ENCODE measurements around the gene ADD3. TPM values are rescaled to one million over a fixed set of nuclear protein-coding genes. Genes with fewer than 3 reads are reported as not detected.

ADD3 gene
- total RNA-seq, 1 donor = 1,018 TPM

GRCh38 chr10:109971634-109972033 lies 36.1 kb upstream of the ADD3 start:
- no peak overlapping the region for H3K4me3 ChIP-seq (ENCODE audit: insufficient read depth, low read length)
- no peaks in the 10 kb centered on the region for H3K27me3 ChIP-seq (ENCODE audit: insufficient read depth, low read length)
- no peak overlapping the region for H3K27ac ChIP-seq (ENCODE audit: low read depth, low read length)
- no peaks in the 10 kb centered on the region for H3K79me2 ChIP-seq (ENCODE audit: insufficient read depth, low read length)
- H2AFZ ChIP-seq (ENCODE audit: low read length) = no peak overlapping the region
- H3K9me3 ChIP-seq (ENCODE audit: low read depth, low read length) = no peaks in the 10 kb centered on the region
- H3K4me2 ChIP-seq (ENCODE audit: insufficient read depth, low read length) = no peak overlapping the region
- DNase-seq (ENCODE audit: insufficient read length, low spot score, missing footprints) = no peak
- no peaks in the 10 kb centered on the region for H3K36me3 ChIP-seq (ENCODE audit: insufficient read depth, low read length)
- no peaks in the 10 kb centered on the region for H4K20me1 ChIP-seq (ENCODE audit: insufficient read depth, low read length)
- H3K4me1 ChIP-seq (ENCODE audit: insufficient read depth, low read length) = peaks cover 35% of the 10 kb centered on the region
- no peak for TF ChIP-seq CTCF (IDR thresholded peaks at IDR 0.05; ENCODE audit: extremely low read depth, low read depth, low read length)

GRCh38 chr10:109972372-109973001 lies 35.3 kb upstream of the ADD3 start:
- DNase-seq (ENCODE audit: insufficient read length, low spot score, missing footprints) = no peak
- Histone ChIP-seq H2AFZ (ENCODE audit: low read length) (no peak overlapping the region), H3K9me3 (ENCODE audit: low read depth, low read length) (no peaks in the 10 kb centered on the region), H4K20me1 (ENCODE audit: insufficient read depth, low read length) (no peaks in the 10 kb centered on the region), H3K27ac (ENCODE audit: low read depth, low read length) (no peak overlapping the region), H3K36me3 (ENCODE audit: insufficient read depth, low read length) (no peaks in the 10 kb centered on the region), H3K4me1 (ENCODE audit: insufficient read depth, low read length) (peaks cover 35% of the 10 kb centered on the region), H3K79me2 (ENCODE audit: insufficient read depth, low read length) (no peaks in the 10 kb centered on the region), H3K27me3 (ENCODE audit: insufficient read depth, low read length) (no peaks in the 10 kb centered on the region), H3K4me3 (ENCODE audit: insufficient read depth, low read length) (no peak overlapping the region), H3K4me2 (ENCODE audit: insufficient read depth, low read length) (no peak overlapping the region)
- no peak for TF ChIP-seq CTCF (IDR thresholded peaks at IDR 0.05; ENCODE audit: extremely low read depth, low read depth, low read length)

GRCh38 chr10:109973326-109973829 lies 34.4 kb upstream of the ADD3 start:
- TF ChIP-seq CTCF (IDR thresholded peaks at IDR 0.05; ENCODE audit: extremely low read depth, low read depth, low read length) = no peak
- no peaks in the 10 kb centered on the region for H3K27me3 ChIP-seq (ENCODE audit: insufficient read depth, low read length)
- H3K9me3 ChIP-seq (ENCODE audit: low read depth, low read length) = no peaks in the 10 kb centered on the region
- no peaks in the 10 kb centered on the region for H3K79me2 ChIP-seq (ENCODE audit: insufficient read depth, low read length)
- H3K4me3 ChIP-seq (ENCODE audit: insufficient read depth, low read length) = no peak overlapping the region
- H4K20me1 ChIP-seq (ENCODE audit: insufficient read depth, low read length) = no peaks in the 10 kb centered on the region
- peaks cover 36% of the 10 kb centered on the region for H3K4me1 ChIP-seq (ENCODE audit: insufficient read depth, low read length)
- no peak for DNase-seq (ENCODE audit: insufficient read length, low spot score, missing footprints)
- H3K36me3 ChIP-seq (ENCODE audit: insufficient read depth, low read length) = no peaks in the 10 kb centered on the region
- H3K4me2 ChIP-seq (ENCODE audit: insufficient read depth, low read length) = no peak overlapping the region
- no peak overlapping the region for H3K27ac ChIP-seq (ENCODE audit: low read depth, low read length)
- no peak overlapping the region for H2AFZ ChIP-seq (ENCODE audit: low read length)

GRCh38 chr10:109974504-109975191 lies 33.1 kb upstream of the ADD3 start:
- H3K79me2 ChIP-seq (ENCODE audit: insufficient read depth, low read length) = no peaks in the 10 kb centered on the region
- H3K4me1 ChIP-seq (ENCODE audit: insufficient read depth, low read length) = peaks cover 44% of the 10 kb centered on the region
- no peaks in the 10 kb centered on the region for H4K20me1 ChIP-seq (ENCODE audit: insufficient read depth, low read length)
- H3K36me3 ChIP-seq (ENCODE audit: insufficient read depth, low read length) = no peaks in the 10 kb centered on the region
- no peak overlapping the region for H2AFZ ChIP-seq (ENCODE audit: low read length)
- H3K4me3 ChIP-seq (ENCODE audit: insufficient read depth, low read length) = no peak overlapping the region
- no peak overlapping the region for H3K4me2 ChIP-seq (ENCODE audit: insufficient read depth, low read length)
- no peak for TF ChIP-seq CTCF (IDR thresholded peaks at IDR 0.05; ENCODE audit: extremely low read depth, low read depth, low read length)
- H3K27me3 ChIP-seq (ENCODE audit: insufficient read depth, low read length) = no peaks in the 10 kb centered on the region
- H3K27ac ChIP-seq (ENCODE audit: low read depth, low read length) = no peak overlapping the region
- DNase-seq (ENCODE audit: insufficient read length, low spot score, missing footprints) = no peak
- no peaks in the 10 kb centered on the region for H3K9me3 ChIP-seq (ENCODE audit: low read depth, low read length)
